Left lung (tissue), 10 donors: ENCODE data around the gene OPCML. TPM values are rescaled to one million over a fixed set of nuclear protein-coding genes. Genes with fewer than 3 reads are reported as not detected.

ENCODE experiments used
- ATAC-seq: fragments of 200-7000 bp; cut with Tn5 transposase; one replicate; pipeline ENCODE4 v1.9.1; 2020; ENCODE audit warnings: moderate library complexity
- DNase-seq, 4 donors: peaks; one replicate each; pipeline ENCODE4 v3.0.0-alpha.2; 2013 to 2020
- H3K27ac ChIP-seq, 2 donors: fragments of 200-600 bp; sonication (generic) in 1 of 2; one replicate each; pipeline versions ENCODE4 v1.5.0 to v1.8.0; 2020 to 2021
- H3K27me3 ChIP-seq, 2 donors: fragments of 200-600 bp; sonication (generic) in 1 of 2; one replicate each; pipeline versions ENCODE4 v1.5.0 to v1.8.0; 2020 to 2021
- H3K36me3 ChIP-seq, 2 donors: fragments of 200-600 bp; sonication (generic) in 1 of 2; one replicate each; pipeline versions ENCODE4 v1.5.0 to v1.8.0; 2020 to 2021
- H3K4me1 ChIP-seq, 2 donors: fragments of 200-600 bp; one replicate each; pipeline ENCODE4 v1.8.0; 2021
- H3K4me3 ChIP-seq, 2 donors: fragments of 200-600 bp; sonication (generic) in 1 of 2; one replicate each; pipeline versions ENCODE4 v1.5.0 to v1.8.0; 2020 to 2021; ENCODE audit warnings: mild to moderate bottlenecking in 1 of 2
- H3K9me3 ChIP-seq, 2 donors: fragments of 200-600 bp; sonication (generic) in 1 of 2; one replicate each; pipeline versions ENCODE4 v1.5.0 to v1.8.0; 2020 to 2021
- CTCF ChIP-seq, 2 donors: fragments of 200-600 bp; sonication (generic) in 1 of 2; IDR thresholded peaks; one replicate each; pipeline versions ENCODE4 v1.5.0 to v1.8.0; 2021; ENCODE audit warnings: antibody characterized with exemption in 2 of 2
- intact Hi-C, 2 donors: fragments of 100-400 bp; cut with DNase I; formaldehyde crosslinking; loops; one replicate each; pipeline versions ENCODE4 v1.11.2 to v1.14.2; 2022
- polyA plus RNA-seq, 6 donors: library from polyadenylated mRNA; unstranded; fragments of 120-200 nt; gene quantifications; one replicate each; pipeline ENCODE4 v1.2.1, GENCODE V29; 2013; ENCODE audit not compliant: insufficient read length in 6 of 6
- total RNA-seq, 2 donors: library from RNA; stranded (reverse); fragmentation: NEBNext Ultra II Directional; extraction: Animal tissue kit (Norgen Biotek cat#: 25700); gene quantifications; one replicate each; pipeline ENCODE4 v1.2.1, GENCODE V29; 2021
- donor health status: DM: no; HTN: yes; CAD: no.
- donor health status: DM: no; HTN: no; CAD: no.

The OPCML gene
- total and polyA plus RNA-seq, 8 donors = 0.98 to 5.3 (median 1.9) TPM; not detected in 2

GRCh38 chr11:132423266-132423665 is 1109.0 kb downstream of the OPCML start:
- Histone ChIP-seq H3K4me1 (no peaks in the 10 kb centered on the region), H3K36me3 (no peaks in the 10 kb centered on the region), H3K27me3 (peaks cover 0 to 7% of the 10 kb centered on the region in 2 donors), H3K27ac (no peak overlapping the region), H3K4me3 (no peak overlapping the region), H3K9me3 (no peaks in the 10 kb centered on the region)
- no peak for ATAC-seq
- intact Hi-C loops = no loop called here
- no peak for TF ChIP-seq CTCF (IDR thresholded peaks at IDR 0.05)
- DNase-seq = no peak

GRCh38 chr11:132422722-132423121 is 1109.6 kb downstream of the OPCML start:
- DNase-seq (no peak), ATAC-seq (no peak)
- Histone ChIP-seq H3K4me3 (no peak overlapping the region), H3K36me3 (no peaks in the 10 kb centered on the region), H3K27ac (no peak overlapping the region), H3K4me1 (no peaks in the 10 kb centered on the region), H3K27me3 (peaks cover 0 to 7% of the 10 kb centered on the region in 2 donors), H3K9me3 (no peaks in the 10 kb centered on the region)
- intact Hi-C loops = no loop called here
- TF ChIP-seq CTCF (IDR thresholded peaks at IDR 0.05) = no peak

- intact Hi-C loops = no loop called here
- no peak overlapping the region for H3K4me3 ChIP-seq
Observed at GRCh38 chr11:132421555-132421954, 1110.7 kb downstream of the OPCML start.

GRCh38 chr11:132414451-132414850 is 1117.8 kb downstream of the OPCML start:
- intact Hi-C loops = no loop called here
- H3K4me1 ChIP-seq = no peaks in the 10 kb centered on the region
- no peaks in the 10 kb centered on the region for H3K9me3 ChIP-seq
- no peaks in the 10 kb centered on the region for H3K36me3 ChIP-seq
- no peak overlapping the region for H3K27ac ChIP-seq
- ATAC-seq (no peak), DNase-seq (no peak)
- no peak for TF ChIP-seq CTCF (IDR thresholded peaks at IDR 0.05)
- peaks cover 0 to 29% of the 10 kb centered on the region in 2 donors for H3K27me3 ChIP-seq
- no peak overlapping the region for H3K4me3 ChIP-seq

More at GRCh38 chr11:132421555-132421954, 1110.7 kb downstream of the OPCML start:
- ATAC-seq (no peak), DNase-seq (no peak)
- Histone ChIP-seq H3K9me3 (no peaks in the 10 kb centered on the region), H3K27me3 (peaks cover 0 to 16% of the 10 kb centered on the region in 2 donors), H3K27ac (no peak overlapping the region), H3K36me3 (no peaks in the 10 kb centered on the region), H3K4me1 (no peaks in the 10 kb centered on the region)
- TF ChIP-seq CTCF (IDR thresholded peaks at IDR 0.05) = no peak

- Histone ChIP-seq H3K4me1 (no peaks in the 10 kb centered on the region), H3K27ac (no peak overlapping the region), H3K9me3 (no peaks in the 10 kb centered on the region), H3K27me3 (peaks cover 0 to 20% of the 10 kb centered on the region in 2 donors), H3K4me3 (no peak overlapping the region), H3K36me3 (no peaks in the 10 kb centered on the region)
- no peak for DNase-seq
- intact Hi-C loops = no loop called here
- no peak for TF ChIP-seq CTCF (IDR thresholded peaks at IDR 0.05)
- no peak for ATAC-seq
Observed at GRCh38 chr11:132410383-132410782, 1121.9 kb downstream of the OPCML start.
